Tibial artery (tissue), 4 donors: ENCODE results near the gene VPS37C.

Experiments
- DNase-seq, 2 donors: peaks; one replicate each; pipeline ENCODE4 v3.0.0-alpha.2; 2019
- H3K27ac ChIP-seq, 2 donors: fragments of 200-600 bp; sonication (generic) in 1 of 2; 1 replicate in 1 of 2; 2 replicates in 1 of 2; pipeline ENCODE4 v1.5.1; 2018 to 2019; ENCODE audit warnings: mild to moderate bottlenecking in 1 of 2
- H3K27me3 ChIP-seq, 2 donors: fragments of 200-600 bp; sonication (generic) in 1 of 2; one replicate each; pipeline versions ENCODE4 v1.5.1 to v1.6.0; 2016 to 2019
- H3K36me3 ChIP-seq, 3 donors: fragments of 200-600 bp; sonication (generic) in 2 of 3; one replicate each; pipeline ENCODE4 v1.5.1; 2016 to 2019; ENCODE audit warnings: mild to moderate bottlenecking in 2 of 3
- H3K4me1 ChIP-seq, 4 donors: fragments of 200-600 bp; sonication (generic) in 2 of 4; 1 replicate in 3 of 4; 2 replicates in 1 of 4; pipeline ENCODE4 v1.5.1; 2016 to 2019
- H3K4me3 ChIP-seq, 2 donors: fragments of 200-600 bp; sonication (generic) in 1 of 2; 1 replicate in 1 of 2; 2 replicates in 1 of 2; pipeline ENCODE4 v1.5.1; 2018 to 2019; ENCODE audit warnings: mild to moderate bottlenecking in 2 of 2
- H3K9me3 ChIP-seq, 3 donors: fragments of 200-600 bp; sonication (generic) in 1 of 3; one replicate each; pipeline ENCODE4 v1.5.1; 2016 to 2019
- intact Hi-C: fragments of 100-400 bp; cut with DNase I; formaldehyde crosslinking; loops from one replicate; pipeline ENCODE4 v1.15.0; 2023; ENCODE audit warnings: low total_unique reads
- TF ChIP-seq, protein P1 (sequence below), 2 experiments: fragments of 200-600 bp in 1 of 2; fragments of 450-650 bp in 1 of 2; IDR thresholded peaks; one replicate each; pipeline ENCODE4 v1.5.1; 2017 to 2019; ENCODE audit warnings: antibody characterized with exemption in 2 of 2, mild to moderate bottlenecking in 1 of 2, moderate library complexity in 1 of 2

Gene VPS37C

DNA sequence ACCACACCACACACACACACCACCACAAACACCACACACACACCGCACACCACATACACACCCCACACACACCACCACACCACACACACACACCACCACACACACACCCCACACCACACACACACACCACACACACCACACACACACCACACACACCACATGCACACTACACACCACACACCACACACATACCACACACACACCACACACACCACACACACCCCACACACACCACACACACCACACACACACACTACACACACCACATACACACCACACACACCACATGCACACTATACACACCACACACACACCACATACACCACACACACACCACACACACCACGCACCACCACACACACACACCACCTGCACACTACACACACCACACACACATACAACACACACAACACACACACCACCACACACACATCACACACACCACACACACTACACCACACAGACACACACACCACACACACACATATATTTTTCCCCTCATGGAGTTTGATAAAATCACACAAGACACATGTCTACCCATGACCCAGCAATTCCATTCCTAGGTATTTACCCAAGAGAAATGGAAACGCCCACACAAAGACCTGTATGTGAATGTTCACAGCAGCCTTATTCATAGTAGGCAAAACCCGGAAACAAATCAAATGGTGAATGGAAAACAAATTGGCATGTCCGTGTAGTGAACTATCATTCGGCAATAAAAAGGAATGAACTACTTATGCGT lies 44.6 kb downstream of the VPS37C start:
- Histone ChIP-seq H3K9me3 (no peaks in the 10 kb centered on the region), H3K36me3 (no peaks in the 10 kb centered on the region), H3K27me3 (peaks cover 0 to 5% of the 10 kb centered on the region in 2 donors), H3K4me1 (peaks cover 0 to 5% (median 0%) of the 10 kb centered on the region in 4 donors), H3K27ac (no peak overlapping the region), H3K4me3 (no peak overlapping the region)
- intact Hi-C loops: no loop called here
- DNase-seq: no peak
- TF ChIP-seq, protein P1, sequence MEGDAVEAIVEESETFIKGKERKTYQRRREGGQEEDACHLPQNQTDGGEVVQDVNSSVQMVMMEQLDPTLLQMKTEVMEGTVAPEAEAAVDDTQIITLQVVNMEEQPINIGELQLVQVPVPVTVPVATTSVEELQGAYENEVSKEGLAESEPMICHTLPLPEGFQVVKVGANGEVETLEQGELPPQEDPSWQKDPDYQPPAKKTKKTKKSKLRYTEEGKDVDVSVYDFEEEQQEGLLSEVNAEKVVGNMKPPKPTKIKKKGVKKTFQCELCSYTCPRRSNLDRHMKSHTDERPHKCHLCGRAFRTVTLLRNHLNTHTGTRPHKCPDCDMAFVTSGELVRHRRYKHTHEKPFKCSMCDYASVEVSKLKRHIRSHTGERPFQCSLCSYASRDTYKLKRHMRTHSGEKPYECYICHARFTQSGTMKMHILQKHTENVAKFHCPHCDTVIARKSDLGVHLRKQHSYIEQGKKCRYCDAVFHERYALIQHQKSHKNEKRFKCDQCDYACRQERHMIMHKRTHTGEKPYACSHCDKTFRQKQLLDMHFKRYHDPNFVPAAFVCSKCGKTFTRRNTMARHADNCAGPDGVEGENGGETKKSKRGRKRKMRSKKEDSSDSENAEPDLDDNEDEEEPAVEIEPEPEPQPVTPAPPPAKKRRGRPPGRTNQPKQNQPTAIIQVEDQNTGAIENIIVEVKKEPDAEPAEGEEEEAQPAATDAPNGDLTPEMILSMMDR (IDR thresholded peaks at IDR 0.05): no peak

DNA sequence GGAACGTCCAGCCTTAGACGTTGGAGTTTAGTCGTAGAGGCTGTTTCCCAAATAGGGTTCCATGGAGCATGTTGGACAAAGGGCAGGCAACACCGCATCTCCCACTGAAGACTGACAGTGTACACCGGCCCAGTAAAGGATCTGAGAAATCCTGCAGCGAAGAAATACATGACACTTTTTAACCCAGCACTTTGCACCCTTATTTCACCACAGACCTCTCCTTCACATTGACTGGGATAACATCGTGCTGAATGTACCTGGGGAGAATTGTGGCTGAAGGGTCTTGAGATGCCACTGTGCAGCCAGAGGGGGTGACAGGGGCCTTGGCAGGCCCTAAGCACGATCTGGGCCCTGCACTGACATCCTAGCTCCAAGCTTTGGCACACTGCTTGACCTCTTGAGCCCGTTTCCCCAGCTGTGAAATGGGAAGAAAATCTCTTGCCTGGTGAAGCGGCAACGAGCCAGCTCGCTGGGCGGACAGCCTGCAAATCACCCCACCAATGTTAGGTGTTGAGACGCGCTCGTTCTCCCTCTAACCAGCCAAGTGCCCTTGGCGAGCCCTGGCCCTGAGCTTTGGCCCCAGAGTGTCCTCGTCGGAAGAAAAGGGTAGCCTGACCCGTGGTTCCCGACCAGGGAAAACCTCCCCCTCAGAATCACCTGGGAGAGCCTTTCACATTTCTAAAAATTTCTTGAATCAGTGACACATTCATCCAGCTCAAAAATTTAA lies 45.6 kb downstream of the VPS37C start:
- no peak for DNase-seq
- intact Hi-C loops: no loop called here

DNA sequence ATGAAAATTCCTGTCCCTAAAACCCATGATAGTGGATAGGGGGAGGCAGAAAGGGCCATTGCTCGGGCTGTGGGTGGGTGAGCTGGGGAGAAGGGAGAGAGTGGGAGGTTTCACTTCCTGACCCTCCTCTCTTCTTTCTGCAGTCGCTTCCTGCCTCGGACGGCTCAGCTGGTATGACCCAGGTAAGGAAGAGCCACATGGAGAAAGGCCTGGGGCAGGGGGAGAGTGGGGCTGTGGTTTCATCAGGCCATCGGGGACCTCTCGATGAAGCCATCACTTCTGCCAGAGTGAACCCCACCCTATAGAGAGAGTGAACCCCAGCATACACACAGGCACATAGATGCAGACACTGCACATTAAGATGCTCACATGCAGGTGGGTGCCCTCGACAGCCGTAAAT lies 46.3 kb downstream of the VPS37C start:
- Histone ChIP-seq H3K27me3 (peaks cover 0 to 5% of the 10 kb centered on the region in 2 donors), H3K36me3 (no peaks in the 10 kb centered on the region), H3K27ac (no peak overlapping the region), H3K4me1 (no peaks in the 10 kb centered on the region), H3K9me3 (no peaks in the 10 kb centered on the region), H3K4me3 (no peak overlapping the region)
- intact Hi-C loops: no loop called here
- TF ChIP-seq, protein P1 (IDR thresholded peaks at IDR 0.05): no peak
- no peak for DNase-seq

More for the DNA sequence above, 45.6 kb downstream of the VPS37C start:
- Histone ChIP-seq H3K36me3 (no peaks in the 10 kb centered on the region), H3K9me3 (no peaks in the 10 kb centered on the region), H3K27me3 (peaks cover 0 to 5% of the 10 kb centered on the region in 2 donors), H3K27ac (no peak overlapping the region), H3K4me1 (peaks cover 0 to 1% (median 0%) of the 10 kb centered on the region in 4 donors), H3K4me3 (no peak overlapping the region)
- TF ChIP-seq, protein P1 (IDR thresholded peaks at IDR 0.05): no peak

DNA sequence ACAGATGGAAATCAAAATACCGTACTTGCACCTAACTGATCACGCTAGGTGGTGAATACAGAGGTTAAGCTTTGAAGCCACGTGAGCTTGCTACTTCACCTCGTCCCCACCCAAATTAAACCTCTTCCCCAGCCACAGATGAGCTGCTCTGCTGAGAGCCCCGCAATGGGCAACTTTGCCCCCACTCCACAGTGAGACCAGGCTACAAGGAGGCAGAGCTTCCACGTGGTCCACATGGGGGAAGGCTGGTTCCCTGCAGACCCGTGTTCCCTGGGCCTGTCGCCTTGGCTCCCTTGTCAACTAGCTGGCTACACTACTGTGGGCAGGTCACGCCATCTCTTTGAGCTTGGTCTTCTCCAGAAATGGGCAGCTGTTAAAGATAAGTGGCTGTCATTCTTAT lies 48.0 kb downstream of the VPS37C start:
- Histone ChIP-seq H3K9me3 (no peaks in the 10 kb centered on the region), H3K27me3 (no peaks in the 10 kb centered on the region), H3K4me3 (no peak overlapping the region), H3K36me3 (no peaks in the 10 kb centered on the region), H3K27ac (no peak overlapping the region), H3K4me1 (no peaks in the 10 kb centered on the region)
- TF ChIP-seq, protein P1 (IDR thresholded peaks at IDR 0.05): no peak
- intact Hi-C loops: no loop called here
- no peak for DNase-seq

DNA sequence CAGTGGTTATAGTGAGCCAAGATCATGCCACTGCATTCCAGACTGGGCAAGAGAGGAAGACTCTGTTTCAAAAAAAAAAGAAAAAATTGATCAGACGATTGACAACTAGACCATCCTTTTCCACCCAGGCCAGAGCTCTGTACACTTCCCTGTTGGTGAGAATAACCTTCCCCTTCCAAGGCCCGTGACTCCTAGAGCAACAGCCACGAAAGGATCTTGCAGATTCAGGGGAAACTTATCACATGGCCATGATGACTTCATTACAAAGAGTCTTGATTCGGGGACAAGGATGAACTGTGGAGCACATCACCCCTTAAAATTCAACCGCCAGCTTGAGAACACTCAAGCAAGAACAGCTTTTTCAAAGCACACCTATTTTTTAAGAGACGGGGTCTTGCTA lies 48.7 kb downstream of the VPS37C start:
- intact Hi-C loops: no loop called here
- DNase-seq: no peak
- TF ChIP-seq, protein P1 (IDR thresholded peaks at IDR 0.05): no peak
- no peak overlapping the region for H3K4me3 ChIP-seq
- H3K36me3 ChIP-seq: no peaks in the 10 kb centered on the region
- no peaks in the 10 kb centered on the region for H3K9me3 ChIP-seq
- H3K27me3 ChIP-seq: no peaks in the 10 kb centered on the region
- no peak overlapping the region for H3K27ac ChIP-seq
- H3K4me1 ChIP-seq: no peaks in the 10 kb centered on the region
